C4-2B (cell line): ENCODE results near the gene KLHDC10.
"Not testable (repeated sequence)": the region's sequence is repeated elsewhere in the genome, so short reads cannot be mapped to it uniquely, and the experiment has no call there.

Experiments used
- H3K27ac ChIP-seq: fragments of 450-650 bp; 2 replicates; pipeline ENCODE4 v1.5.1; 2017
- ZFX ChIP-seq: fragments of 450-650 bp; IDR thresholded peaks from 2 replicates; pipeline ENCODE4 v1.6.1; 2017
- TF ChIP-seq, protein P1 (sequence below): fragments of 450-650 bp; conservative IDR thresholded peaks from 2 replicates; pipeline ENCODE4 v1.5.1; 2017; ENCODE audit warnings: mild to moderate bottlenecking

KLHDC10 gene

DNA sequence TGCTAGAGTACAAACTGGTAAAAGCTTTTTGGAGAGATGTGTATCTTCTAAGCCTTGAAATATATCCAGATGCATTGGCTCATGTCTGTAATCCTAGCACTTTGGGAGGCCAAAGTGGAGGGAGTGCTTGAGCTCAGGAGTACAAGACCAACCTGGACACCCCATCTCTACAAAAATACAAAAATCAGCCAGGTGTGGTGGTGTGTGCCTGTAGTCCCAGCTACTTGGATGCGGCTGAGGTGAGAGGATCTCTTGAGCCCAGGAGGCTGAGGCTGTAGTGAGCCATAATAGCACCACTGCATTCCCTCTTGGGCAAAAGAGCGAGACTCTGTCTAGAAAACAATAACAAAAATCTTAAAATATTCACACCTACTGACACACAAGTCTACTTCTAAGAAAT, 109.3 kb downstream of the KLHDC10 start:
- no peak overlapping the region for H3K27ac ChIP-seq
- TF ChIP-seq, protein P1, sequence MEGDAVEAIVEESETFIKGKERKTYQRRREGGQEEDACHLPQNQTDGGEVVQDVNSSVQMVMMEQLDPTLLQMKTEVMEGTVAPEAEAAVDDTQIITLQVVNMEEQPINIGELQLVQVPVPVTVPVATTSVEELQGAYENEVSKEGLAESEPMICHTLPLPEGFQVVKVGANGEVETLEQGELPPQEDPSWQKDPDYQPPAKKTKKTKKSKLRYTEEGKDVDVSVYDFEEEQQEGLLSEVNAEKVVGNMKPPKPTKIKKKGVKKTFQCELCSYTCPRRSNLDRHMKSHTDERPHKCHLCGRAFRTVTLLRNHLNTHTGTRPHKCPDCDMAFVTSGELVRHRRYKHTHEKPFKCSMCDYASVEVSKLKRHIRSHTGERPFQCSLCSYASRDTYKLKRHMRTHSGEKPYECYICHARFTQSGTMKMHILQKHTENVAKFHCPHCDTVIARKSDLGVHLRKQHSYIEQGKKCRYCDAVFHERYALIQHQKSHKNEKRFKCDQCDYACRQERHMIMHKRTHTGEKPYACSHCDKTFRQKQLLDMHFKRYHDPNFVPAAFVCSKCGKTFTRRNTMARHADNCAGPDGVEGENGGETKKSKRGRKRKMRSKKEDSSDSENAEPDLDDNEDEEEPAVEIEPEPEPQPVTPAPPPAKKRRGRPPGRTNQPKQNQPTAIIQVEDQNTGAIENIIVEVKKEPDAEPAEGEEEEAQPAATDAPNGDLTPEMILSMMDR, result no peak
- no peak for TF ChIP-seq ZFX

DNA sequence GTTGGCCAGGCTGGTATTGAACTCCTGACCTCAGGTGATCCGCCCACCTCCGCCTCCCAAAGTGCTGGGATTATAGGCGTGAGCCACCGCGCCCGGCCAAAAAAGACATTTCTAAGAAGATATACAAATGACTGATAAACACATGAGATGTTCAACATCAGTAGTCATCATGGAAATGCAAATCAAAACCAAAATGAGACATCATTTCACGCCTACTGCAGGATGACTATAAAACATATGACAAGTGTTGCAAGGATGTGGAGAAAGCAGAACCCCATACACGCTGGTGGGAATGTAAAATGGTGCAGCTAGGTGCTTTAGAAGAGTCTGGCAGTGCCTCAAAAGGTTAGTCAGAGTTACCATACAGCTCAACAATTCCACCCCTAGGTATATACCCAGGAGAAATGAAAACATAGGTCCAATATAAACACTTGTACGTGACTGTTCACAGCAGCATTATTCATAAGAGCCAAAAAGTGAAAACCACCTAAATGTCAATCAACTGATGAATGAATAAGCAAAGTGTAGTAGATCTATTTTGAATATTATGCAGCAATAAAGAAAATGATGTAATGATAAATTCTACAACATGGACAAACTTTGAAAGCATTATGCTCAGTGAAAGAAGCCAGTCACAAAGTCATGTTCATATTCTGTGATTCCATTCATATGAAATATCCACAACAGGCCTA, 110.4 kb downstream of the KLHDC10 start:
- no peak for TF ChIP-seq ZFX
- TF ChIP-seq, protein P1, result no peak
- H3K27ac ChIP-seq, result no peak overlapping the region

DNA sequence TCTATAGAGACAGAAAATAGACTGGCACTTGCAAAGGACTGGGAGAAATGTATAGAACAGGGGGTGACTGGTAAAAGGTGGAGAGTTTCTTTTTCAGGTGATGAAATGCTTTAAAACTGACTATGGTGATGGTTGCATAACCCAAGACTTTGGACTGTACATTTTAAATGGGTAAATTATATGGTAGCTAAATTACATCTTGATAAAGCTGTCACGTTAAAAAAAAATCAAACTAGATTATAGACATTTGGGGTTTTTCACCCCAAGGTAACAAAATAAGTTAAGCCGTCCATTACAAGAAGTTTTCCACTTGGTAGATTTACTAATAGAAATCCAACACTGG, 110.9 kb downstream of the KLHDC10 start:
- no peak overlapping the region for H3K27ac ChIP-seq
- no peak for TF ChIP-seq ZFX
- TF ChIP-seq, protein P1, result no peak; the same call in 1 of the 2 replicates

DNA sequence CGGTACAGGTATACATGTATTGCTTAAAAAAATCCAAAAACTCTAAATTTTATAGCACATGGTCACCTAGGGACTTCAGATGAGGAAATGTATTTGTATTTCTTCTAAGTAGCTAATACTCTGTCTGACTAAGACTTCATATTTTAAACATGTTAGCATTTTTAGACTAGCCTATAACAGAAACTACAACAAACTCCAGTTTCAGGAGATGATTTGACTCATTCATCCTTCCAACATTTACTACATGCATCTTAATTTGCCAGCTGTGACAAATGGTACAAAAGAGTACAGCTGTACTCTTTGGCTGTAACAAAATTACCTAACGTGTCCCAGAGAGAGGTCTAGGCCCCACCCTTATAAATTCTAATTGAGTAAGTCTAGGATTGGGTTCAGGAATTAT, 112.7 kb downstream of the KLHDC10 start:
- no peak for TF ChIP-seq ZFX
- TF ChIP-seq, protein P1, result no peak
- H3K27ac ChIP-seq, result no peak overlapping the region

DNA sequence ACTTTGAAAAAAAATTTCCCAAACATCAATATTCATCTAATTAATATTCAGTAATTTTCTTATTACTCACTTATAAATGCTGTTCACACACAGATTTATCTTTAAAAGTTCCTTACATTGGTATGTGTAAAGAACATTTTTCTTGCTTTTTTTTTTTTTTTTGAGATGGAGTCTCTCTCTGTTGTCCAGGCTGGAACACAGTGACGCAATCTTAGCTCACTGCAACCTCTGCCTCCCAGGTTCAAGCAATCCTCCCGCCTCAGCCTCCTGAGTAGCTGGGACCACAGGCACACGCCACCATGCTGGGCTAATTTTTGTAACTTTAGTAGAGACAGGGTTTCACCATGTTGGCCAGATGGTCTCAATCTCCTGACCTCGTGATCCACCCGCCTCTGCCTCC, 114.0 kb downstream of the KLHDC10 start:
- H3K27ac ChIP-seq, result not testable (repeated sequence)
